AG04449 (cell line): Measurements from ENCODE around the gene TMC6.
A peak's percentile ranks its signal among the peaks of the same experiment; 100 is the strongest.
"Not testable (repeated sequence)": the region's sequence is repeated elsewhere in the genome, so short reads cannot be mapped to it uniquely, and the experiment has no call there.

Source experiments
- CTCF ChIA-PET: fragments of 350-600 bp; formaldehyde crosslinking; extraction: SDS; loops from one replicate; lab custom pipeline; 2021; ENCODE audit warnings: antibody characterized with exemption; lab: Yijun Ruan, JAX
- POLR2A ChIA-PET: fragments of 400-600, 350-600 bp; formaldehyde crosslinking; extraction: SDS; loops from one replicate; lab custom pipeline; 2020; ENCODE audit warnings: antibody characterized with exemption, inconsistent platforms; lab: Yijun Ruan, JAX
- DNase-seq: peaks from one replicate; pipeline ENCODE4 v3.0.0-alpha.2; 2010; ENCODE audit warnings: low read depth, low spot score
- H3K4me3 ChIP-seq: 2 replicates; pipeline ENCODE4 v1.5.1; 2011; ENCODE audit warnings: low read depth, mild to moderate bottlenecking, control low read depth, low read length
- TF ChIP-seq, protein P1 (sequence below): IDR thresholded peaks from one replicate; pipeline ENCODE4 v1.5.1; 2011; ENCODE audit warnings: mild to moderate bottlenecking, moderate library complexity, low read length, control low read depth, inconsistent platforms; ENCODE audit not compliant: insufficient read depth; ENCODE audit errors: missing control alignments

The TMC6 gene

DNA sequence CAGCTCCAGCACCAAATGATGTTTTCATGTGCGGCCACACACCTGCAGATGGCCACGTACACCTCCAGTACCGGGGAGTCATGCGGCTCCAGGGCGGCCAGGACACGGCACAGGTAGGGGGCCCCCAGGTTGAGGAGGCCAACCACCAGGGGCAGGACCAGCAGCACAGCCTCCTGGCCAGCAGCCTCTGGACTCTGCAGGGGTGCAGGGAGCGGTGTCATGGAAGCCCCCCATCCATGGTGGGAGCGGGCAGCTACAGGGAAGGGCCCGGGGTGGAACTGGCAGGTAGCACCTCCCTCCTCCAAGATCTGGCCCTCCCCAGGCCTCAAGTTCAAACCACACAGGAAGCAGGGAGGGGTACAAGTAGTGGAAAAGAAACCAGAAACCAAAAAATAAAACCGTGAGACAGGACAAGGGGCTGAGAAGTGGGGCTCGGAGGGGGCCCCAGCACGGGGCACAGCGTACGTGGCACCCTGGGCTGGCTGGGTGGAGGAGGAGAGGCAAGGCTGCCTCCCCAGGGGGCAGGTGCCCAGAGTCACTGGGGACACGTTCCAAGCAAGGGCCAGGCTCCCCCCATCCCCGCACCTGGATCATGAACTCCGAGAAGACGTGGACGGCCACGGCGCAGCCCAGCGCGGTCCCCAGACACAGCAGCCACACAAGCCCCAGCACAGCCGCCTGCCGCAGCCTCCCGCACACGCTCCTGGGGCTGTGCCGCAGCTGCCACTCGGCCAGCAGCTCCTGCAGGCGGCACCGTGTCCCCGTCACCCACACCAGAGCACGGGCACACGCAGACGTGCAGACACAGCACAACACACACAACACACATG lies 7.4 kb downstream of the TMC6 start:
- TF ChIP-seq, protein P1, sequence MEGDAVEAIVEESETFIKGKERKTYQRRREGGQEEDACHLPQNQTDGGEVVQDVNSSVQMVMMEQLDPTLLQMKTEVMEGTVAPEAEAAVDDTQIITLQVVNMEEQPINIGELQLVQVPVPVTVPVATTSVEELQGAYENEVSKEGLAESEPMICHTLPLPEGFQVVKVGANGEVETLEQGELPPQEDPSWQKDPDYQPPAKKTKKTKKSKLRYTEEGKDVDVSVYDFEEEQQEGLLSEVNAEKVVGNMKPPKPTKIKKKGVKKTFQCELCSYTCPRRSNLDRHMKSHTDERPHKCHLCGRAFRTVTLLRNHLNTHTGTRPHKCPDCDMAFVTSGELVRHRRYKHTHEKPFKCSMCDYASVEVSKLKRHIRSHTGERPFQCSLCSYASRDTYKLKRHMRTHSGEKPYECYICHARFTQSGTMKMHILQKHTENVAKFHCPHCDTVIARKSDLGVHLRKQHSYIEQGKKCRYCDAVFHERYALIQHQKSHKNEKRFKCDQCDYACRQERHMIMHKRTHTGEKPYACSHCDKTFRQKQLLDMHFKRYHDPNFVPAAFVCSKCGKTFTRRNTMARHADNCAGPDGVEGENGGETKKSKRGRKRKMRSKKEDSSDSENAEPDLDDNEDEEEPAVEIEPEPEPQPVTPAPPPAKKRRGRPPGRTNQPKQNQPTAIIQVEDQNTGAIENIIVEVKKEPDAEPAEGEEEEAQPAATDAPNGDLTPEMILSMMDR: no peak
- no peak for DNase-seq
- ChIA-PET POLR2A (no interaction called here), CTCF (interaction anchor here (7.5 kb wide), 1 partner anchor 8 kb away, joined by 43 read pairs; no protein-coding TSS in a partner anchor)
- no peak overlapping the region for H3K4me3 ChIP-seq

DNA sequence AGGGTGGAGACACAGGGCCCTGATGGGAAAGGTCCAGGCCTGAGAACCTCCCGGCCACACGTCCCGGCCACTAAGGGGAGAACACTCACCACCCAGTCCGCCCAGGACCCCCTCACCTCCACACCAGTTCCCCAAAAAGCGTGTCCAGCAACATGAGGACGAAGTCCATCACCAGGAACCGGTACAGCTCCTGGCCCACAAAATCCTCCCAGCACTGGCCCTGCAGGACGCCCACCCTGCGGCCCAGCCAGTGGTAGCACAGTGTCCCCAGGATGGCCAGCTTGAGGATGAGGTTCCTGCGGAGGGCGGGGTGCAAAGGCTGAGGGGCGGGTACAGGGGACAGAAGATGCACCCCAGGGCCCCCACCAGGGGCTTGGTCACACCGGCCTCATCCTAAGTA lies 8.0 kb downstream of the TMC6 start:
- POLR2A ChIA-PET: no interaction called here
- CTCF ChIA-PET: interaction anchor here (1.1 to 7.5 kb wide), 2 partner anchors 8 to 14 kb away, joined by 3 to 43 read pairs; no protein-coding TSS in a partner anchor
- no peak for DNase-seq
- H3K4me3 ChIP-seq: no peak overlapping the region
- TF ChIP-seq, protein P1: no peak

DNA sequence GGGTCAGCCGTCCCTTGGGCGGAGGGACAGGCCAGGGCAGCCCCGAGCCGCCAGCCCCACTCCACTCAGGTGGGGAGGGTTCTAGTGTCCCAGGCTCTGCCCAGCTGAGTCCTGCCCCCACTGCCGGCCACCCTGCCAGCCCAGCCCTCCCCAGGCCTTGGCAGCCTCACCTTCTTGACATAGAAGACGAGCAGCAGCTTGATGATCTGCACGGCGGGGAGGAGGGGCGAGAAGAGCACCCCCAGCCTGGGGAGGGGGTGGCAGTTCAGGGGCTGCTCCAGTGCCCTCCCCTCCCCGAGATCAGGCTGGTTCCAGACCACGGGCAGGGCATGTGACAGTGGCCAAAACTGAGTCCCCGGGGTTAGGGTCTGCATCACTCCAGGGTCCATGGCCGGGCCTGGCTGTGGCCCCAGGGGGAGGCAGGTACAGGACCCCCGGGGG lies 9.7 kb downstream of the TMC6 start:
- TF ChIP-seq, protein P1: no peak
- POLR2A ChIA-PET: no interaction called here
- H3K4me3 ChIP-seq: no peak overlapping the region
- CTCF ChIA-PET: interaction anchor here (0.7 to 1.2 kb wide), 3 partner anchors 8 to 58 kb away, joined by 3 to 4 read pairs (median 3); no protein-coding TSS in a partner anchor
- DNase-seq: no peak

DNA sequence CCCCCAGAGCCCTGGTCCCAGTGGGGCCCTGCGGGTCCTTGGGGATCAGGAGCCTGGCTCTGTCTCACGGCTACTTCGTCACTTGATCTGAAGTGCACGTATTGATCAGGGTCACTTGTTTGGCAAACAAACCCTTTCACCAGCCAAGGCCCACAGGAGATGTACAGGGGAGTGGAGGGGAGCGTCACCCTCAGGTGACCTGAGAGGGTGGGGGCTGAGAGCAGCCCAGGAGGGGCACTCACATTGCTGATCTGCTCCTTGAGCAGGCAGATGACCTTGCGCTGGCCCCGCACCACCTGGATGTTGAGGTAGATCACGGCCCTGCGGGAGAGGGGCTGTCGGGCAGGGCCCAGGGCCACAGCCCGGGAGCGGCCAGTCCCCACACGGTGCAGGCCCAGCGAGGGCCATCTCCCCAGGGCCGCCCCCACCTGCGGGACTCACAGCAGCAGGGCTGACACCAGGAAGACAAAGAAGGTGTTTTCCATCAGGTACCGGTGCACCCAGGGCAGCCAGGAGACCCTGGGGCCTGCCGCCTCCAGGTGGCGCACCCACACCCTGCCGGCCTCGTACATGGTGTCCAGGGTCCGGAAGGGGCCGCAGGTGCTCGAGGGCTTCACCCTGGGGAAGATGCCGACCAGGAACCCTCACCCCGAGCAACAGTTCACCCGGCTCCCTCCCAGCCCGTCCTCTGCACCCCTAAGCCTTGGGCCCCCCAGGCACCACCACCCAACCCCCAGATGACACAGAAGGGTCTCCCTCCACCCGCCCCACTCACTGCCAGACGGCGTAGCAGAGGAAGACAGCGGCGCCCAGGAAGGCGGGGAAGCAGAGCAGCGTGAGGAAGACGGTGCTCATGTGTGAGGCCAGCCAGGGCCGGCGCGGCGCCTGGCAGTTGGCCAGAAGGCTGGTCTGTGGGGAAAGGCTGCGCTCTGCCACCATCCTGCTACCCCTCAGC lies 11.3 kb downstream of the TMC6 start:
- DNase-seq: no peak
- ChIA-PET POLR2A (no interaction called here), CTCF (interaction anchor here (1.3 to 3.1 kb wide), 3 partner anchors 17 to 59 kb away, joined by 3 to 17 read pairs (median 3); no protein-coding TSS in a partner anchor)
- no peak overlapping the region for H3K4me3 ChIP-seq
- TF ChIP-seq, protein P1: peak; percentile 22

DNA sequence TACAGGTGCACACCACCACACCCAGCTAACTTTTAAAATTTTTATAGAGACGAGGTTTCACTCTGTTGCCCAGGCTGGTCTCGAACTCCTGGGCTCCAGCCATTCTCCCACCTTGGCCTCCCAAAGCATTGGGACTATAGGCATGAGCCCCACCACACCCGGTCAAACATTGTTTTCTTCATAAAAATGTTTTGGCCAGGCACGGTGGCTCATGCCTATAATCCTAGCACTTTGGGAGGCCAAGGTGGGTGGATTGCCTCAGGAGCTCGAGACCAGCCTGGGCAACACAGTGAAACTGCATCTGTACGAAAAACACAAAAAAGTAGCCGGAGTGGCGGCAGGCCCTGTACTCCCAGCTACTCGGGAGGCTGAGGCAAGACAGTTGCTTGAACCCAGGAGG lies 12.1 kb downstream of the TMC6 start:
- no peak for DNase-seq
- POLR2A ChIA-PET: no interaction called here
- TF ChIP-seq, protein P1: no peak
- no peak overlapping the region for H3K4me3 ChIP-seq
- CTCF ChIA-PET: interaction anchor here (0.7 to 3.1 kb wide), 6 partner anchors 18 to 420 kb away, joined by 3 to 17 read pairs (median 4); no protein-coding TSS in a partner anchor

DNA sequence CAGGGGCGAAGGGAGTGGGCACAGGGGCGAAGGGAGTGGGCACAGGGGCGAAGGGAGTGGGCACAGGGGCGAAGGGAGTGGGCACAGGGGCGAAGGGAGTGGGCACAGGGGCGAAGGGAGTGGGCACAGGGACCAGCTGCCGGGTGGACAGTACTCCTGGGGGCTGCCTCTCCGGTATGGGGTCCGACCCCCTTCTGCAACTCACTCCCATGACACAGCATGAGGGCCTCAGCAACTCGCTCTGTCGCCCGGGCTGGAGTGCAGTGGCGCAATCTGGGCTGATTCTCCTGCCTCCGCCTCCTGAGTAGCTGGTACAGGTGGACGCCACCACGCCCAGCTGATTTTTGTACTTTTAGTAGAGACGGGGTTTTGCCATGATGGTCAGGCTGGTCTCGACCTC lies 12.8 kb downstream of the TMC6 start:
- H3K4me3 ChIP-seq, DNase-seq, POLR2A ChIA-PET: not testable (repeated sequence)
- CTCF ChIA-PET: interaction anchor here (0.7 to 3.1 kb wide), 6 partner anchors 19 to 421 kb away, joined by 3 to 17 read pairs (median 4); no protein-coding TSS in a partner anchor
